ENCODE results near the gene PRKCZ.

GRCh38 chr1:2136386-2137235 is 86.4 kb downstream of the PRKCZ start:
- no peak for TF ChIP-seq CTCF (IDR thresholded peaks at IDR 0.05)
- no peak for TF ChIP-seq POLR2A (IDR thresholded peaks at IDR 0.05)

All from uterus (tissue), 2 donors.